SK-N-SH (cell line): ENCODE measurements around the gene CCL28.

Experiments used
- CTCF ChIP-seq: fragments of 200-600 bp; sonication (generic); IDR thresholded peaks from 2 replicates; pipeline ENCODE4 v1.6.1; 2017; ENCODE audit warnings: antibody characterized with exemption, mild to moderate bottlenecking, moderate library complexity
- GABPA ChIP-seq: IDR thresholded peaks from 2 replicates; pipeline ENCODE4 v1.4.0; 2012; ENCODE audit warnings: low read depth, mild to moderate bottlenecking
- SIN3A ChIP-seq: IDR thresholded peaks from 2 replicates; pipeline ENCODE4 v1.6.1; 2012; ENCODE audit warnings: low read depth, mild to moderate bottlenecking, low read length, moderate library complexity, borderline replicate concordance
- ZBTB33 ChIP-seq: IDR thresholded peaks from 2 replicates; pipeline ENCODE4 v1.4.0; 2012; ENCODE audit warnings: low read depth, borderline replicate concordance

- TF ChIP-seq GABPA, result no peak
- TF ChIP-seq ZBTB33, result no peak
- no peak for TF ChIP-seq SIN3A
- TF ChIP-seq CTCF, result no peak
Measured at GRCh38 chr5:43416803-43417394, 4.7 kb upstream of the CCL28 start.
